Endodermal cell (in vitro differentiated cells): ENCODE results near the gene GARIN5A. TPM values are rescaled to one million over a fixed set of nuclear protein-coding genes. Genes with fewer than 3 reads are reported as not detected.
A peak's percentile ranks its signal among the peaks of the same experiment; 100 is the strongest.

Experiments
- DNase-seq: peaks from one replicate; pipeline ENCODE4 v3.0.0-alpha.2; 2017
- H3K27ac ChIP-seq: 2 replicates; pipeline ENCODE4 v1.5.1; 2013; ENCODE audit warnings: mild to moderate bottlenecking, low read depth, low read length, moderate library complexity
- H3K27me3 ChIP-seq: 2 replicates; pipeline ENCODE4 v1.6.1; 2013; ENCODE audit warnings: mild to moderate bottlenecking, low read length, moderate library complexity; ENCODE audit not compliant: insufficient read depth, control insufficient read depth, poor library complexity, severe bottlenecking
- H3K36me3 ChIP-seq: 2 replicates; pipeline ENCODE4 v1.7.0; 2013; ENCODE audit warnings: mild to moderate bottlenecking, low read length, moderate library complexity; ENCODE audit not compliant: control insufficient read depth, insufficient read depth
- H3K4me1 ChIP-seq: one replicate; pipeline ENCODE4 v1.7.0; 2013; ENCODE audit warnings: low read length; ENCODE audit not compliant: control insufficient read depth, insufficient read depth
- H3K4me3 ChIP-seq: 2 replicates; pipeline ENCODE4 v1.5.1; 2013; ENCODE audit warnings: mild to moderate bottlenecking, low read length, moderate library complexity
- H3K9ac ChIP-seq: 2 replicates; pipeline ENCODE4 v1.6.1; 2013; ENCODE audit warnings: mild to moderate bottlenecking, low read length, moderate library complexity; ENCODE audit not compliant: poor library complexity, severe bottlenecking; ENCODE audit errors: extremely low read depth
- H3K9me3 ChIP-seq: 2 replicates; pipeline ENCODE4 v1.6.1; 2013; ENCODE audit warnings: mild to moderate bottlenecking, low read length, moderate library complexity; ENCODE audit not compliant: control insufficient read depth
- H3K27ac Mint-ChIP-seq: 2 replicates; pipeline ENCODE4 v1.8.0; 2020; ENCODE audit warnings: mixed read lengths
- H3K27me3 Mint-ChIP-seq: 2 replicates; pipeline ENCODE4 v1.8.0; 2021; ENCODE audit warnings: mild to moderate bottlenecking, mixed read lengths; ENCODE audit not compliant: insufficient read depth
- H3K36me3 Mint-ChIP-seq: 2 replicates; pipeline ENCODE4 v1.8.0; 2020; ENCODE audit warnings: low read depth, mixed read lengths
- H3K4me1 Mint-ChIP-seq: 2 replicates; pipeline ENCODE4 v1.8.0; 2020; ENCODE audit warnings: mixed read lengths
- H3K4me3 Mint-ChIP-seq: 2 replicates; pipeline ENCODE4 v1.8.0; 2020; ENCODE audit warnings: mild to moderate bottlenecking, moderate library complexity, mixed read lengths
- H3K9me3 Mint-ChIP-seq: 2 replicates; pipeline ENCODE4 v1.8.0; 2020; ENCODE audit warnings: mild to moderate bottlenecking, mixed read lengths
- whole genome bisulfite sequencing, 2 experiments: methylation state at CpG; one replicate each; pipeline versions ENCODE4 v1.1.5 to v1.1.7; 2013; ENCODE audit warnings: missing lambda C conversion rate in 2 of 2, mixed read lengths in 1 of 2; ENCODE audit not compliant: insufficient coverage in 1 of 2, insufficient read length in 1 of 2; 5-methylcytosine and 5-hydroxymethylcytosine counted together
- total RNA-seq, 2 donors: library from RNA; stranded (reverse); fragmentation: NEBNext Ultra II Directional in 1 of 2; extraction: Animal tissue kit (Norgen Biotek cat#: 25700) in 1 of 2; gene quantifications; 2 replicates in 1 of 2; 3 replicates in 1 of 2; pipeline ENCODE4 v1.2.1, GENCODE V29; 2021
- TF ChIP-seq, protein P1 (sequence below): fragments of 200-600 bp; sonication (generic); conservative IDR thresholded peaks from 2 replicates; pipeline ENCODE4 v1.5.0; 2021; ENCODE audit warnings: antibody characterized with exemption, mild to moderate bottlenecking

Gene GARIN5A
- total RNA-seq, 2 donors from 2014 or later = 8.3 to 9.5 TPM

GRCh38 chr19:50420127-50420526 lies 56.5 kb downstream of the GARIN5A start:
- H3K27me3 ChIP-seq = peaks cover 22% of the 10 kb centered on the region
- no peak overlapping the region for H3K9ac ChIP-seq
- no peaks in the 10 kb centered on the region for H3K36me3 ChIP-seq
- no peaks in the 10 kb centered on the region for H3K4me1 ChIP-seq
- no peak overlapping the region for H3K4me3 ChIP-seq
- H3K27ac ChIP-seq = no peak overlapping the region
- H3K4me3 Mint-ChIP-seq = peak overlapping the region; percentile 3
- peaks cover 13% of the 10 kb centered on the region for H3K4me1 Mint-ChIP-seq
- H3K27ac Mint-ChIP-seq = no peak overlapping the region
- no peaks in the 10 kb centered on the region for H3K9me3 ChIP-seq
- no peaks in the 10 kb centered on the region for H3K36me3 Mint-ChIP-seq
- WGBS, 2 experiments = 75 to 84% methylated on average over 2 to 3 of the region's 3 CpGs
- TF ChIP-seq, protein P1, sequence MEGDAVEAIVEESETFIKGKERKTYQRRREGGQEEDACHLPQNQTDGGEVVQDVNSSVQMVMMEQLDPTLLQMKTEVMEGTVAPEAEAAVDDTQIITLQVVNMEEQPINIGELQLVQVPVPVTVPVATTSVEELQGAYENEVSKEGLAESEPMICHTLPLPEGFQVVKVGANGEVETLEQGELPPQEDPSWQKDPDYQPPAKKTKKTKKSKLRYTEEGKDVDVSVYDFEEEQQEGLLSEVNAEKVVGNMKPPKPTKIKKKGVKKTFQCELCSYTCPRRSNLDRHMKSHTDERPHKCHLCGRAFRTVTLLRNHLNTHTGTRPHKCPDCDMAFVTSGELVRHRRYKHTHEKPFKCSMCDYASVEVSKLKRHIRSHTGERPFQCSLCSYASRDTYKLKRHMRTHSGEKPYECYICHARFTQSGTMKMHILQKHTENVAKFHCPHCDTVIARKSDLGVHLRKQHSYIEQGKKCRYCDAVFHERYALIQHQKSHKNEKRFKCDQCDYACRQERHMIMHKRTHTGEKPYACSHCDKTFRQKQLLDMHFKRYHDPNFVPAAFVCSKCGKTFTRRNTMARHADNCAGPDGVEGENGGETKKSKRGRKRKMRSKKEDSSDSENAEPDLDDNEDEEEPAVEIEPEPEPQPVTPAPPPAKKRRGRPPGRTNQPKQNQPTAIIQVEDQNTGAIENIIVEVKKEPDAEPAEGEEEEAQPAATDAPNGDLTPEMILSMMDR = no peak
- DNase-seq = no peak
- H3K9me3 Mint-ChIP-seq = no peaks in the 10 kb centered on the region
- peaks cover 13% of the 10 kb centered on the region for H3K27me3 Mint-ChIP-seq

DNA sequence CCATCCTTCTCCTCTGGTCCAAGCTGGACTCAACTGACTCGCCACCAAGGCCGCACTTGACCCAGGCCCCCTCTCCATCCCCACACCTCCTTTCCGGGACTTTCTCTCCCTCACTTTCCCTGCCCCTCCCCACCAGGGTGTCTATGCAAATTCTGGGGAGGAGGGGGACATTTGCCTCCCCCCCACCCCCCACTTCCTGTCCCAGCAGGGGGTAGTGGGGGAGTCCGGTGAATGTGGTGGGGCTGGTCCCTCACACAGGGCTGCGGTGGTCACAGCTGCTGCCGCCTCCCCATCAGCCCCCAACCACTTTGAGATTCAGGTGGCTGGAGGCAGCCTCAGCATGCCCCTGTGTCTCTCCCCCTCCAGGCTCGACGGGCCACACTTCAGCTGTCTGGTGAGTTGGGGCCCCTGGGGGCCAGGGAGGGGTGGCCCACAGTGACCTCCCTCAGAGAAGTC lies 57.0 kb downstream of the GARIN5A start:
- peaks cover 1% of the 10 kb centered on the region for H3K36me3 Mint-ChIP-seq

DNA sequence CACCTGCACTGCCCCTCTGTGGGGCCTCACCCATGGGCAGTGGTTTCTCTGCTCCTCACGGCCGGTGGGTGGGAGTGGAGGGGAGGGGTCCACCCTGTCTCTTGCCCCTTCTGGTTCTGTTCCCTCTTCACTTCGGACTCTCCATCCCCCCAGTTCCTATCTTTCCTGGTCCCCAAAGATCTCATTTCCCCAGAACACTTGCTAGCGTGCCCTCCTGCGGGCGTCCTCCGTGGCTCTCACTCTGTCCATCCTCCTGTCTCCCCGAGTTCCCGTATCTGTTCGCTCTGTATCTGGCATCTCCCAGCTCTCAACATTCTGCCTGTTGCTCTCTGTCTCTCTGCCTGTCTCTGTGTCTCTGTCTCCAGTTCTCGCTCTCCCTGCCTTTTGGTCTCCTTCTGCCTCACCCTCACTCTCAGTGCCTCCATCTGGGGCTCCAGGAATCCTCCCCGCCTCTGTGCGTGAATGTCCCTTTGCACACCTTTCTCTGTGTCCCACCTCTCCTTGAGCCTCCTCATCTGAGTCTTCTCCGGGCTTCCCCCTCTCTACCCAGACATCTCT lies 57.5 kb downstream of the GARIN5A start:
- Mint-ChIP-seq H3K27ac (no peak overlapping the region), H3K4me3 (peak overlapping the region; percentile 29), H3K36me3 (peaks cover 4% of the 10 kb centered on the region), H3K4me1 (peaks cover 13% of the 10 kb centered on the region), H3K9me3 (no peaks in the 10 kb centered on the region), H3K27me3 (peaks cover 13% of the 10 kb centered on the region)
- no peaks in the 10 kb centered on the region for H3K9me3 ChIP-seq
- no peaks in the 10 kb centered on the region for H3K4me1 ChIP-seq
- TF ChIP-seq, protein P1 = no peak
- H3K9ac ChIP-seq = no peak overlapping the region
- no peak overlapping the region for H3K4me3 ChIP-seq
- peaks cover 22% of the 10 kb centered on the region for H3K27me3 ChIP-seq
- H3K27ac ChIP-seq = no peak overlapping the region
- H3K36me3 ChIP-seq = no peaks in the 10 kb centered on the region
- DNase-seq = no peak
- WGBS, 2 experiments = 19 to 21% methylated on average over 11 to 14 of the region's 14 CpGs

More for the DNA sequence above, 57.0 kb downstream of the GARIN5A start:
- no peak overlapping the region for H3K9ac ChIP-seq
- 25 to 40% methylated on average over 1 to 7 of the region's 8 CpGs for WGBS, 2 experiments
- H3K4me1 ChIP-seq = no peaks in the 10 kb centered on the region
- H3K36me3 ChIP-seq = no peaks in the 10 kb centered on the region
- Mint-ChIP-seq H3K9me3 (no peaks in the 10 kb centered on the region), H3K27ac (no peak overlapping the region), H3K4me3 (peak overlapping the region; percentile 29), H3K4me1 (peaks cover 13% of the 10 kb centered on the region), H3K27me3 (peaks cover 13% of the 10 kb centered on the region)
- DNase-seq = peak; percentile 72
- TF ChIP-seq, protein P1 = no peak
- no peak overlapping the region for H3K4me3 ChIP-seq
- H3K27ac ChIP-seq = no peak overlapping the region
- peaks cover 22% of the 10 kb centered on the region for H3K27me3 ChIP-seq
- H3K9me3 ChIP-seq = no peaks in the 10 kb centered on the region
